GM12878 (cell line): ENCODE measurements around the gene PTMA. TPM values are rescaled to one million over a fixed set of nuclear protein-coding genes. Genes with fewer than 3 reads are reported as not detected.

Experiments
- ATF2 ChIP-seq: IDR thresholded peaks from 2 replicates; pipeline ENCODE4 v1.6.1; 2012; ENCODE audit warnings: low read length, inconsistent platforms
- BCL11A ChIP-seq: IDR thresholded peaks from 2 replicates; pipeline ENCODE4 v1.6.1; 2011; ENCODE audit warnings: low read depth, low read length
- HDAC6 ChIP-seq: fragments of 200-600 bp; sonication (generic); IDR thresholded peaks from one replicate; pipeline ENCODE4 v1.8.0; 2017; ENCODE audit warnings: antibody characterized with exemption; ENCODE audit not compliant: unreplicated experiment
- IRF5 ChIP-seq: fragments of 450-650 bp; IDR thresholded peaks from 2 replicates; pipeline ENCODE4 v1.6.1; 2017; ENCODE audit warnings: borderline replicate concordance
- JUND ChIP-seq: IDR thresholded peaks from 2 replicates; pipeline ENCODE4 v1.6.1; 2012; ENCODE audit warnings: low read depth, mild to moderate bottlenecking, low read length, improper control_type of control experiment, moderate library complexity
- LARP7 ChIP-seq: fragments of 450-650 bp; IDR thresholded peaks from 2 replicates; pipeline ENCODE4 v1.6.1; 2017; ENCODE audit warnings: mild to moderate bottlenecking
- MEF2A ChIP-seq: IDR thresholded peaks from 2 replicates; pipeline ENCODE4 v1.6.1; 2011; ENCODE audit warnings: low read depth, mild to moderate bottlenecking, low read length, moderate library complexity; ENCODE audit not compliant: insufficient read depth
- MTA3 ChIP-seq: IDR thresholded peaks from 2 replicates; pipeline ENCODE4 v1.6.1; 2012; ENCODE audit warnings: low read length, inconsistent platforms, borderline replicate concordance
- MXI1 ChIP-seq: fragments of 150-350 bp; IDR thresholded peaks from 2 replicates; pipeline ENCODE4 v1.6.1; 2011; ENCODE audit warnings: low read depth, mild to moderate bottlenecking, inconsistent platforms, low read length, improper control_type of control experiment
- NFXL1 ChIP-seq: fragments of 450-650 bp; IDR thresholded peaks from 2 replicates; pipeline ENCODE4 v1.6.1; 2017; ENCODE audit warnings: antibody characterized with exemption, mild to moderate bottlenecking, borderline replicate concordance
- NRF1 ChIP-seq: conservative IDR thresholded peaks from 2 replicates; pipeline ENCODE4 v1.6.1; 2011; ENCODE audit warnings: mild to moderate bottlenecking, low read depth, low read length, improper control_type of control experiment
- PBX3 ChIP-seq: IDR thresholded peaks from 2 replicates; pipeline ENCODE4 v1.6.1; 2011; ENCODE audit warnings: mild to moderate bottlenecking, low read depth, low read length, moderate library complexity; ENCODE audit not compliant: insufficient replicate concordance
- POLR2AphosphoS2 ChIP-seq: IDR thresholded peaks from 2 replicates; pipeline ENCODE4 v1.6.1; 2011; ENCODE audit warnings: low read depth, mild to moderate bottlenecking, low read length, improper control_type of control experiment, moderate library complexity
- RAD21 ChIP-seq: IDR thresholded peaks from 2 replicates; pipeline ENCODE4 v1.6.1; 2011; ENCODE audit warnings: mild to moderate bottlenecking, low read depth, low read length, moderate library complexity; ENCODE audit not compliant: insufficient read depth
- SIX5 ChIP-seq: IDR thresholded peaks from 2 replicates; pipeline ENCODE4 v1.6.1; 2011; ENCODE audit warnings: mild to moderate bottlenecking, low read depth, low read length, moderate library complexity; ENCODE audit not compliant: severe bottlenecking
- SMARCA5 ChIP-seq: fragments of 450-650 bp; IDR thresholded peaks from 2 replicates; pipeline ENCODE4 v1.6.1; 2017; ENCODE audit warnings: mild to moderate bottlenecking
- SUPT20H ChIP-seq: IDR thresholded peaks from 2 replicates; pipeline ENCODE4 v1.6.1; 2011; ENCODE audit warnings: low read depth, mild to moderate bottlenecking, low read length, moderate library complexity, borderline replicate concordance; ENCODE audit not compliant: control insufficient read depth
- TCF3 ChIP-seq: IDR thresholded peaks from 2 replicates; pipeline ENCODE4 v1.6.1; 2012; ENCODE audit warnings: low read depth, mild to moderate bottlenecking, low read length, borderline replicate concordance; ENCODE audit not compliant: insufficient read depth
- YY1 ChIP-seq: IDR thresholded peaks from 2 replicates; pipeline ENCODE4 v1.6.1; 2011; ENCODE audit warnings: low read depth, mild to moderate bottlenecking, low read length
- ZBED1 ChIP-seq: IDR thresholded peaks from 2 replicates; pipeline ENCODE4 v1.6.1; 2016; ENCODE audit warnings: borderline replicate concordance
- polyA plus RNA-seq, 11 experiments: library from polyadenylated mRNA; depleted of rRNA in 4 of 11; unstranded in 6 of 11; stranded (reverse) in 5 of 11; fragments of >200 nt; fragmentation: Nextera tagmentation in 4 of 11; fragmentation: Illumina TruSeq in 1 of 11; extraction: Ambion mirVana in 4 of 11; extraction: Trizol in 1 of 11; gene quantifications; 1 replicate in 1 of 11; 2 replicates in 10 of 11; pipeline versions ENCODE4 v1.2.1 to v1.2.3, GENCODE V29; 2011 to 2016; ENCODE audit warnings: inconsistent platforms in 2 of 11, missing spikeins in 2 of 11, low read depth in 1 of 11
- total RNA-seq, 4 experiments: library from RNA; depleted of rRNA in 3 of 4; stranded (reverse); fragments of >200 nt in 3 of 4; fragmentation: Illumina TruSeq in 1 of 4; extraction: Trizol in 1 of 4; gene quantifications; 2 replicates each; pipeline versions ENCODE4 v1.2.1 to v1.2.3, GENCODE V29; 2013 to 2021
- TF ChIP-seq, protein P1 (sequence below): IDR thresholded peaks from 2 replicates; pipeline ENCODE4 v1.6.1; 2011; ENCODE audit warnings: low read depth, low read length, improper control_type of control experiment, borderline replicate concordance
- TF ChIP-seq, protein P2 (sequence below): IDR thresholded peaks from 2 replicates; pipeline ENCODE4 v1.6.1; 2011; ENCODE audit warnings: low read depth, mild to moderate bottlenecking, low read length, moderate library complexity, borderline replicate concordance; ENCODE audit errors: extremely low read depth

PTMA gene
- total and polyA plus RNA-seq, 10 of the 15 experiments (the other 5 are each of a cell fraction or from before 2014, with no cell fraction given): 1,144 to 5,018 (median 3,464) TPM

GRCh38 chr2:231662028-231662810 lies 46.1 kb upstream of the PTMA start (continued):
- TF ChIP-seq, protein P1, sequence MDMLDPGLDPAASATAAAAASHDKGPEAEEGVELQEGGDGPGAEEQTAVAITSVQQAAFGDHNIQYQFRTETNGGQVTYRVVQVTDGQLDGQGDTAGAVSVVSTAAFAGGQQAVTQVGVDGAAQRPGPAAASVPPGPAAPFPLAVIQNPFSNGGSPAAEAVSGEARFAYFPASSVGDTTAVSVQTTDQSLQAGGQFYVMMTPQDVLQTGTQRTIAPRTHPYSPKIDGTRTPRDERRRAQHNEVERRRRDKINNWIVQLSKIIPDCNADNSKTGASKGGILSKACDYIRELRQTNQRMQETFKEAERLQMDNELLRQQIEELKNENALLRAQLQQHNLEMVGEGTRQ: no peak; the same call in 1 of the 2 replicates
- 0 out of 2 replicates have a peak, but pooled peaks have one; percentile 53 for TF ChIP-seq MEF2A
- TF ChIP-seq POLR2AphosphoS2: peak; percentile 83; the same call in 1 of the 2 replicates
- TF ChIP-seq LARP7: peak; percentile 100
- TF ChIP-seq SIX5: peak; percentile 0
- TF ChIP-seq SMARCA5: peak; percentile 80
- TF ChIP-seq PBX3: peak; percentile 55
- no peak for TF ChIP-seq MTA3
- no peak; the same call in 1 of the 2 replicates for TF ChIP-seq ZBED1
- TF ChIP-seq SUPT20H: no peak
- TF ChIP-seq JUND: no peak
- no peak for TF ChIP-seq HDAC6
- TF ChIP-seq YY1: peak; percentile 99
- TF ChIP-seq, protein P2, sequence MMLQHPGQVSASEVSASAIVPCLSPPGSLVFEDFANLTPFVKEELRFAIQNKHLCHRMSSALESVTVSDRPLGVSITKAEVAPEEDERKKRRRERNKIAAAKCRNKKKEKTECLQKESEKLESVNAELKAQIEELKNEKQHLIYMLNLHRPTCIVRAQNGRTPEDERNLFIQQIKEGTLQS: no peak
- peak; percentile 40; the same call in 1 of the 2 replicates for TF ChIP-seq MXI1
- peak; percentile 13; the same call in 1 of the 2 replicates for TF ChIP-seq BCL11A
- TF ChIP-seq NFXL1: 0 out of 2 replicates have a peak, but pooled peaks have one; percentile 53
- 0 out of 2 replicates have a peak, but pooled peaks have one; percentile 7 for TF ChIP-seq RAD21
- TF ChIP-seq ATF2: no peak
- peak; percentile 85 for TF ChIP-seq TCF3
- no peak for TF ChIP-seq IRF5
- TF ChIP-seq NRF1: peak; percentile 87
